Pancreas (tissue), 10 donors: Measurements from ENCODE around the gene IQGAP2. TPM values are rescaled to one million over a fixed set of nuclear protein-coding genes. Genes with fewer than 3 reads are reported as not detected.

Experiments
- ATAC-seq, 4 donors: fragments of 200-7000 bp; cut with Tn5 transposase; one replicate each; pipeline versions ENCODE4 v1.8.0 to v1.9.1; 2020; ENCODE audit warnings: mild to moderate bottlenecking in 4 of 4, moderate library complexity in 4 of 4
- DNase-seq, 6 donors: peaks; one replicate each; pipeline ENCODE4 v3.0.0-alpha.2; 2020
- FAIRE-seq: peaks from 2 replicates; lab custom pipeline; 2012; peaks lifted over from hg19 to GRCh38; lab: Jason Lieb, UNC
- H3K27ac ChIP-seq, 4 donors: fragments of 200-600 bp; sonication (generic); 1 replicate in 3 of 4; 2 replicates in 1 of 4; pipeline versions ENCODE4 v1.5.0 to v1.8.0; 2020
- H3K27me3 ChIP-seq, 4 donors: fragments of 200-600 bp; one replicate each; pipeline ENCODE4 v1.8.0; 2021
- H3K36me3 ChIP-seq, 3 donors: fragments of 200-600 bp; sonication (generic) in 1 of 3; one replicate each; pipeline versions ENCODE4 v1.5.0 to v1.8.0; 2020 to 2021
- H3K4me1 ChIP-seq, 3 donors: fragments of 200-600 bp; one replicate each; pipeline ENCODE4 v1.8.0; 2021
- H3K4me3 ChIP-seq, 4 donors: fragments of 200-600 bp; sonication (generic) in 2 of 4; one replicate each; pipeline versions ENCODE4 v1.5.0 to v1.8.0; 2020 to 2021
- H3K9me3 ChIP-seq, 4 donors: fragments of 200-600 bp; one replicate each; pipeline ENCODE4 v1.8.0; 2021
- CTCF ChIP-seq, 4 donors: fragments of 200-600 bp; sonication (generic) in 3 of 4; IDR thresholded peaks; one replicate each; pipeline versions ENCODE4 v1.5.0 to v1.8.0; 2021; ENCODE audit warnings: antibody characterized with exemption in 4 of 4
- WGBS, 2 donors: extraction: QIAGEN DNeasy Blood & Tissue Kit; methylation state at CpG; one replicate each; pipeline ENCODE4 v1.1.7; 2013; 5-methylcytosine and 5-hydroxymethylcytosine counted together
- intact Hi-C, 3 donors: fragments of 100-400 bp; cut with DNase I; formaldehyde crosslinking; loops; one replicate each; pipeline versions ENCODE4 v1.11.1 to v1.14.2; 2022
- polyA plus RNA-seq, 2 donors: library from polyadenylated mRNA; stranded (reverse); fragments of 200-250 nt; gene quantifications; one replicate each; pipeline ENCODE4 v1.2.3, GENCODE V29; 2013
- total RNA-seq, 6 donors: library from RNA; stranded (reverse); fragmentation: NEBNext Ultra II Directional in 4 of 6; extraction: Animal tissue kit (Norgen Biotek cat#: 25700) in 4 of 6; gene quantifications; one replicate each; pipeline versions ENCODE4 v1.2.1 to v1.2.4, GENCODE V29; 2021 to 2023
- donor health status: healthy with polysubstance abuse.
- donor health status: DM: no; HTN: no; CAD: no; lungs with moderate emphysema.
- donor health status: DM: no; HTN: no; CAD: no.
- donor health status: control.
- donor health status: control.
- donor health status: Bipolar disorder and iron deficiency.
- donor health status: DM: yes; HTN: yes; CAD: no.
- donor health status: DM: no; HTN: no; CAD: no.
- donor health status: DM: no; HTN: no; CAD: no.
- donor health status: DM: yes; HTN: yes; CAD: no.

Gene IQGAP2
- total and polyA plus RNA-seq, 8 donors = 14.4 to 54.0 (median 35.2) TPM

- Histone ChIP-seq H3K36me3 (no peaks in the 10 kb centered on the region), H3K4me1 (peaks cover 5 to 13% (median 13%) of the 10 kb centered on the region in 3 donors), H3K9me3 (no peaks in the 10 kb centered on the region), H3K27me3 (no peaks in the 10 kb centered on the region), H3K4me3 (no peak overlapping the region), H3K27ac (no peak overlapping the region)
- intact Hi-C loops = no loop called here
- ATAC-seq = no peak
- DNase-seq = no peak
- TF ChIP-seq CTCF (IDR thresholded peaks at IDR 0.05) = no peak
- no peak for FAIRE-seq
- WGBS, 2 donors = 71 to 74% methylated on average over 2 of the region's 2 CpGs
Measured at GRCh38 chr5:76474377-76474776, 71.3 kb downstream of the IQGAP2 start.

GRCh38 chr5:76475385-76475784, 72.3 kb downstream of the IQGAP2 start:
- Histone ChIP-seq H3K4me3 (no peak overlapping the region), H3K9me3 (no peaks in the 10 kb centered on the region), H3K27ac (no peak overlapping the region), H3K4me1 (peaks cover 5 to 13% (median 13%) of the 10 kb centered on the region in 3 donors), H3K36me3 (no peaks in the 10 kb centered on the region), H3K27me3 (no peaks in the 10 kb centered on the region)
- ATAC-seq (no peak), FAIRE-seq (no peak), DNase-seq (no peak)
- 90 to 92% methylated on average over 3 of the region's 3 CpGs for WGBS, 2 donors
- TF ChIP-seq CTCF (IDR thresholded peaks at IDR 0.05) = no peak
- intact Hi-C loops = no loop called here

GRCh38 chr5:76475936-76476335, 72.9 kb downstream of the IQGAP2 start:
- Histone ChIP-seq H3K27ac (no peak overlapping the region), H3K9me3 (no peaks in the 10 kb centered on the region), H3K4me1 (peaks cover 2 to 13% (median 13%) of the 10 kb centered on the region in 3 donors), H3K36me3 (no peaks in the 10 kb centered on the region), H3K27me3 (no peaks in the 10 kb centered on the region), H3K4me3 (no peak overlapping the region)
- peak in 3 of 4 donors; percentile 42 to 66 (median 65) for ATAC-seq
- no peak for DNase-seq
- intact Hi-C loops = no loop called here
- no peak for TF ChIP-seq CTCF (IDR thresholded peaks at IDR 0.05)
- WGBS, 2 donors = 57 to 59% methylated on average over 2 of the region's 2 CpGs
- FAIRE-seq = no peak

- H3K36me3 ChIP-seq = no peaks in the 10 kb centered on the region
- no peak for TF ChIP-seq CTCF (IDR thresholded peaks at IDR 0.05)
- intact Hi-C loops = no loop called here
- no peaks in the 10 kb centered on the region for H3K9me3 ChIP-seq
- no peak overlapping the region for H3K27ac ChIP-seq
- no peak for DNase-seq
- 56 to 61% methylated on average over 3 of the region's 3 CpGs for WGBS, 2 donors
- peak in 1 of 4 donors; percentile 17 for ATAC-seq
- H3K4me1 ChIP-seq = peaks cover 0 to 13% (median 12%) of the 10 kb centered on the region in 3 donors
- no peaks in the 10 kb centered on the region for H3K27me3 ChIP-seq
- no peak for FAIRE-seq
- H3K4me3 ChIP-seq = no peak overlapping the region
Measured at GRCh38 chr5:76476474-76477038, 73.5 kb downstream of the IQGAP2 start.

- Histone ChIP-seq H3K27ac (no peak overlapping the region), H3K4me1 (peaks cover 0 to 12% (median 9%) of the 10 kb centered on the region in 3 donors), H3K36me3 (no peaks in the 10 kb centered on the region), H3K27me3 (no peaks in the 10 kb centered on the region), H3K9me3 (no peaks in the 10 kb centered on the region), H3K4me3 (no peak overlapping the region)
- TF ChIP-seq CTCF (IDR thresholded peaks at IDR 0.05) = no peak
- DNase-seq (no peak), FAIRE-seq (no peak), ATAC-seq (no peak)
- intact Hi-C loops = no loop called here
- WGBS, 2 donors = 94 to 98% methylated on average over 2 of the region's 2 CpGs
Measured at GRCh38 chr5:76477061-76477460, 74.0 kb downstream of the IQGAP2 start.
